Measurements from ENCODE around the gene E2F3.
"Not testable (repeated sequence)": the region's sequence is repeated elsewhere in the genome, so short reads cannot be mapped to it uniquely, and the experiment has no call there.

The E2F3 gene

GRCh38 chr6:20472748-20473147 lies 71.1 kb downstream of the E2F3 start:
- no peak for DNase-seq

- DNase-seq = no peak
These were observed 71.8 kb downstream of the E2F3 start for GRCh38 chr6:20473518-20473917.

- no peak for DNase-seq
These were observed 73.3 kb downstream of the E2F3 start for GRCh38 chr6:20474874-20475542.

- no peak for DNase-seq
These were observed 74.9 kb downstream of the E2F3 start for GRCh38 chr6:20476501-20477043.

GRCh38 chr6:20477485-20477884 lies 75.8 kb downstream of the E2F3 start:
- DNase-seq = no peak

- peak; percentile 9 for DNase-seq
These were observed 77.4 kb downstream of the E2F3 start for GRCh38 chr6:20479060-20479459.

- no peak for DNase-seq
These were observed 77.8 kb downstream of the E2F3 start for GRCh38 chr6:20479526-20479925.

- no peak for DNase-seq
These were observed 79.6 kb downstream of the E2F3 start for GRCh38 chr6:20481281-20481680.

- DNase-seq = no peak
These were observed 82.3 kb downstream of the E2F3 start for GRCh38 chr6:20483887-20484497.

- DNase-seq = no peak
These were observed 85.0 kb downstream of the E2F3 start for GRCh38 chr6:20486641-20487040.

GRCh38 chr6:20487669-20488375 lies 86.1 kb downstream of the E2F3 start:
- no peak for DNase-seq

- no peak for DNase-seq
These were observed 88.9 kb downstream of the E2F3 start for GRCh38 chr6:20490591-20490990.

GRCh38 chr6:20492099-20492498 lies 90.4 kb downstream of the E2F3 start:
- DNase-seq = no peak

- no peak for DNase-seq
These were observed 95.7 kb downstream of the E2F3 start for GRCh38 chr6:20497216-20498040.

GRCh38 chr6:20498041-20498385 lies 96.3 kb downstream of the E2F3 start:
- DNase-seq = no peak

GRCh38 chr6:20509212-20509611 lies 107.5 kb downstream of the E2F3 start:
- no peak for DNase-seq

GRCh38 chr6:20511852-20512251 lies 110.2 kb downstream of the E2F3 start:
- DNase-seq = no peak

- DNase-seq = not testable (repeated sequence)
These were observed 123.5 kb downstream of the E2F3 start for GRCh38 chr6:20525208-20525607.

- peak; percentile 79 for DNase-seq
These were observed 127.4 kb downstream of the E2F3 start for GRCh38 chr6:20529086-20529448.

- DNase-seq = no peak
These were observed 131.2 kb downstream of the E2F3 start for GRCh38 chr6:20532881-20533280.

- peak; percentile 7 for DNase-seq
These were observed 132.1 kb downstream of the E2F3 start for GRCh38 chr6:20533746-20534294.

GRCh38 chr6:20534295-20535262 lies 132.9 kb downstream of the E2F3 start, which contains the start of gene CDKAL1:
Gene CDKAL1, plus strand, starts transcription at chr6:20534457. Its CDS starts 11,894 bp downstream, at chr6:20546351.
- peak; percentile 98 for DNase-seq

All from eye (tissue), 1 donor.